HG02852 (cell line): Measurements from ENCODE around the gene MYBBP1A.

ENCODE experiments used
- ATAC-seq: cut with Tn5 transposase; IDR thresholded peaks from one replicate; pipeline ENCODE4 v1.9.1; 2021; ENCODE audit warnings: mild to moderate bottlenecking, moderate library complexity; ENCODE audit not compliant: unreplicated experiment

Gene MYBBP1A

DNA sequence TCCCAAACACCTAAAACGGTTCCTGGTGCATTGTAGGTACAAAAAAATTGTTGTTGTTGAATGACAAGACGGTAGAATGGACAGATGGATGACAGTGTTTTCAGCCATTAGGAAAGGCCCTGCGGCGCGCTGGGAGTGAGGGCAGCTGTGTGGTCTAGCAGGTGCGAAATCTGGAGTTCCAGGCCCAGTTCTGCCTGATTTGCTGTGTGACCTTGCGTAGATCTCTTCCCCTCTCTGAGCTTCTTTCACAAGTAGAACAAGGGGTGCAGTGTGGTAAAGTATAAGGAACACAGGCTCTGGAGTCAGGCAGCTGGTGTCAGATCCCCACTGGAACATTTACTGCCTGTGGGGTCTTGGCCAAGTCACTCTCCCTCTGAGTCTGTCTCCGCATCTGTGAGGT, 31.2 kb downstream of the MYBBP1A start:
- no peak for ATAC-seq

DNA sequence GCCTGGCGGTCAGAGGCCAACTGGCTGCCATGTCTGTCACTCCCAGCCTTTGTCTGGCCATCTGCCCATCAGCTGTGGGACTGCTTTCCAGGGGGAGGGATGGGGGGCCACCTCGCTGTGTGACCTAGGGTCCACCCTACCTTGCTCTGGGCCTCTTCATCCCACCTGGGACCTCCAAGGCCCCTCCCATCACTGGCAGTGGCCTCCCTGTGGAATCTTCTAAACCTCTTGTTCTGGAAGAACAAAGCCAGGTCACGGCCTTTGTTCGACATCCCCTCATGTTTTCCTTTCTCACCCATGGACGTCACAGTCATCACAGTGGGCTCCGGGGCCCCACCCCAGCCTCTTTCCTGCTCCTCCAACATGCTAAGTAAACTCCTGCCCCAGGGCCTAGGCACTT, 32.5 kb downstream of the MYBBP1A start:
- no peak for ATAC-seq

DNA sequence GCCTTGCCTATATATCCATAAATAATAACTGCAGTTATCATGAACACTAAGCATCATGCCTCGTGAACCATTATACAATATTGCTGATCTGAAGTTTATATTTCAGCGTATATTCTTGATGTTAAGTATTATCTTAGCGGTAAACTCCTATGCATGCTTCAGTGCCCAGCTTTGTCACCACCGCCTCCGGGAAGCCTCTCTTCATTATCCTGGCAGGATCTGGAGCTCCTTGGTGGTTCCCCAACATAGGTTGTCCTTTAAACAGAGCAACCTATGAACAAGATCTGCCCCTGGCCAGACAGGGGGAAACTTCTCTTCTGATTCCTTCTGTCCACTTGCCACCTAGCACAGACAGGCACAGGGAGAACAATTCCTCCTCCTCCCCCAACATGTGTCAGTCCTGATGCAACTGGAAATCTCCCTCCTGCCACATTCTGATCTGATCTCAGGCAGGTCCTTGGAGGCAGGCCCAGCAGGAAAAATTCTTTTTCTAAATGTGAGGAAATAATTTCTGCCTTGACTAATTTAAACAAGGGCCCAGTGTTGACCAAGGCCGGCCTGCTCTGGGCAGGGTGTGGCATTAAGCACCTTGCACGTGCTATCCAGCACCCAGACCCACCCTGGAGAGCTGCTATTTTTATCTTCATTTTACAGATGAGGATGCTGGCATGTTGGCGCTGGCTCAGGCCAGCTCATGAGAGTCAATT, 34.1 kb downstream of the MYBBP1A start:
- no peak for ATAC-seq

DNA sequence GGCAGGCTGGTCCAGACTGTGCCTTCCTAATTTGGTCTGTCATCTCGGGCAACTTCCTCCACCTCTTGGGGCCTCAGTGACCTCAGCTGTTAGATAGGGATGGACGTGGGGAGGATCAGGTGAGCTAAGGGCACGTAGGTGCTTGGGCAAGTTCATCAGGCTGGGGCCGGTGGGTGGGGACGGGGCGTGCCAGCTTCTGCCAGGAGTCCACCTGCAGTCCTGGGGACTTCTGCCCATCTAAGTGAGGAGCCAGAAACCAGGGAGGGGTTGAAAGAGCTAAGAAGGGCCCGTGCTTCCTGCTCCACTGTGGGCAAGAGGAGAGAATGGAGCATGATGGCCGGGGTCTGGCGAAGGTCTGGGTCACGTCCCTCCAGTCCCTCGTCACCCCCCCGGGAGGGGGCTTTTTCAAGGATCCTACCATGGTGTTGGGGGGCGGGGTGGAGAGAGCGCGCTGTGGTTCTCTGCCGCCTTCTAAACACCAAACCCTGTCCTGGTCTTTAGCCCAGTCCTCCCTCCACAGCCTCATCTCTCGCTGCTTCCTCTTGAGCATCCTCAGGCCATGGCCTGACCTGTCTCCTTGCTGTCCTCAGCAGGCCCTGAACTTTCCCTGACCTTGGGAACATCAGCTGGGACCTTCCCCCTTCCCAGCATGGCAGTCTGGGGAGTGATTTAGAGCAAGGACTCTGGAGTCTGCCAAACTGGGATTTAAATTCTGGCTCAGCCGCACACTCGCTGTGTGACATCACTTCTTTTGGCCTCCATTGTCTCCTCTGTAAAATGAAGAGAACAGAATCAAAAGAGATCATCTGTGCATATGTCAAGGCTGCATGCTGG, 34.9 kb downstream of the MYBBP1A start:
- ATAC-seq, result no peak

DNA sequence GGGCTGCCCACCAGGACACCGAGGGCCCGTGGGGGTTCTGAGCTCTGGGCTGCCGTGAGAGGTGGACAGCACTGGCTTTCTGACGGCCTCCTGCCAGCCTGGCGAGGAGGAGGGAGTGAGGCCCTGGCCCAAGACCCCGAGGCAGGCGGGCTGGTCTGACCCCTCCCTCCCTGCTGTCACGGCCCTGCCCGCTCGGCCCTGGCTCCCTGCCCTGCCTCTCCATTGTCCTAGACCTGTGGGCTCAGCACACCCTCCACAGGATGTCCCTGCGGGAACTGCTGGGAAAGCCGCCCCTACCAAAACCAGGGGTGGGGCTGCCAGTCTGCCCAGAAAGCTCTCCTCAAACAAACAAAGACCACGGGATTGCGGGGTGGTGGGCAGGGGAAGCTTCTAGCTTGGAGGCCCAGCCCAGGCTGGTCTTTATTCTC, 35.8 kb downstream of the MYBBP1A start:
- no peak for ATAC-seq

DNA sequence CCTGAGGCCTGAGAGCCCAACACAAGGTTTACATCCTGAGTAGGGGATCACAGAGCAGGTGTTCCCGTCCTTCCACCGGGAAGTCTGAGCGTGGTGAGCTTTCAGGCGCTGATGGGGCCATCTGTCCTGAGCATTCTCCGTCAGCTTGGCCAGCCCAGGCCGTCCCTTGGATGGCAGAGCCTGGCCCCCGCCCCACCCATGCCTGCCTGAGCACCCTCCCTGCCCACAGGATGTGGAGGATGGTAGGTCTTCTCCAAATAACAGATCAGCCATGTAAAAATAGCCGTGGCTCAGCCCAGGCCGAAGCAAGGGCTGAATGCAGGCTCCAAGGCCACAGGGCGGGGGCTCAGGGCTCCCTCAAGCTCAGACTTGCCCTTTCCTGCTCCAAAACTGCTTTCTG, 36.3 kb downstream of the MYBBP1A start:
- ATAC-seq, result no peak

DNA sequence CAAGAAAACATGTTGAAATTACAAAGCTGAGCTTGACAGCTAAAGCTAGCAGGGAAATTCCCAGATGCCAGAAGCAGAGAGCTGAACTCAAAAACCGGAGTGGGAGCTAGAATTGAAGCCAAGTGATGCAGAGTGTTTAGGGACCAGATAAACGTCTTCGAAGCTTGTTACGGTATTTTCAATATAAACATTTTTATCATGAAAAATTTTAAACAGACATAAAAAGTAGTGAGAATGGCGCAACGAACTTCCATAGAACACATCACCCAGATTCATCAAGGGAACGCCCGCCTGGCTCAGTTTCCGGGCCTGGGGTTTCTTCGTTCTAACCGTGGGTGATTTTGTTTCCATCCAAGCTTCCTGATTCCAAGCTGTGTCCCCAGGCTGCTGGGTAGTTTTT, 38.4 kb downstream of the MYBBP1A start:
- ATAC-seq, result no peak

DNA sequence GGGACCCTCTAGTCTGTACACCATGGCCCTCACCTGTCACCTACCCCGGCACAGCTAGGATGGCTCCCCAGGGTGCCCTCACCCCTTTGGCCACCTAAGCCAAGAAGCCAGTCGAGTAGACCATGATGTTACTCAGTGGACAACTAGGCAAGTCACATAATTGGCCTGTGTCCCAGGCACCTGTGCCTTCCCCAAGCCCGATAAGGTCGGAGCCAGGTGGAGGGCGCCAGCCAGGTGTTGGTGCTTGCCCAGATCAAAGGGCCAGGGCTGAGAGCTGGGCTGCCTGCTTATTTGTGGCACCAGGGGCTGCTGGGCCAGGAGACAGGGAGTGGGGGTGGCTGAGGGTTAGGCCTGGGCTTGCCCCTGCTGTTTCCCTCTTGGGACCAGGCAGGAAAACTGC, 39.7 kb downstream of the MYBBP1A start:
- ATAC-seq, result no peak

DNA sequence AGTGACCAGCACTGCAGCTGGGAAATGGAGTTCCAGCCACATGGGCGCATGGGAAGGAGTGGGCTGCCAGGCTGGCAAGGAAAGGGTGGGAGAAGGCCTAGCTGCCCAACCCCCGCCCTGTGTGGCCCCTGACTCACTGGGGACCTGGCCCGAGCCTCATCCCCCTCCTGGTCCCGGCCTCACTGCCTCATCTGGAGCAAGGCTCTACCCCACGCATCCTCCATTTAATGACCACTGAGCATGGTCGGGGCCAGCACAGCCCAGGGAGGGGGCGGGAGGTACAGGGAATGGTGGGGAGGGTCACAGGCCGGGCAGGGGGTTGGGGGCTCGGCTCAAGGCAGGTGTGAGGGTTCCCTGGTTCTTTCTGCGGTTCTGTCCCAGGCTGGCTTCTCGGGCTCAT, 40.4 kb downstream of the MYBBP1A start:
- no peak for ATAC-seq

DNA sequence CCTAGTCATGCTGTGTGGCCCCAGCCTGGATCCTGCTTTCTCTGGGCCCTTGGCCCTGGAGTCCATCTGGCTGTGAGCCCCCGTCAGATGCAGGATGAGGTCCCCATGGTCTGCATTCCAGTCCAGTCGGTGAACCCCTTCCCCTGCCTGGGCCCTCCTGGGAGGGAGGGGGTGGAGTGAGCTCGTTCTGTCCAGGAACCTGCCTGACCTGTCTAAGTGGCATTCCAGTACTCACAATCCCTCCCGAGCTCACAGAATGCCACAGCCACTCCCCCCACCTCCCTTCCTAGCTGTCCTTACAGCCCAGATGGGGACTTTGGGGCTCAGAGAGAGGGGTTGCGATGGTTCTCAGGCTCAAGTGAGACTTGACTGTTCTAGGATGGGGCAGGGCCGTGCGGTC, 41.0 kb downstream of the MYBBP1A start:
- no peak for ATAC-seq

DNA sequence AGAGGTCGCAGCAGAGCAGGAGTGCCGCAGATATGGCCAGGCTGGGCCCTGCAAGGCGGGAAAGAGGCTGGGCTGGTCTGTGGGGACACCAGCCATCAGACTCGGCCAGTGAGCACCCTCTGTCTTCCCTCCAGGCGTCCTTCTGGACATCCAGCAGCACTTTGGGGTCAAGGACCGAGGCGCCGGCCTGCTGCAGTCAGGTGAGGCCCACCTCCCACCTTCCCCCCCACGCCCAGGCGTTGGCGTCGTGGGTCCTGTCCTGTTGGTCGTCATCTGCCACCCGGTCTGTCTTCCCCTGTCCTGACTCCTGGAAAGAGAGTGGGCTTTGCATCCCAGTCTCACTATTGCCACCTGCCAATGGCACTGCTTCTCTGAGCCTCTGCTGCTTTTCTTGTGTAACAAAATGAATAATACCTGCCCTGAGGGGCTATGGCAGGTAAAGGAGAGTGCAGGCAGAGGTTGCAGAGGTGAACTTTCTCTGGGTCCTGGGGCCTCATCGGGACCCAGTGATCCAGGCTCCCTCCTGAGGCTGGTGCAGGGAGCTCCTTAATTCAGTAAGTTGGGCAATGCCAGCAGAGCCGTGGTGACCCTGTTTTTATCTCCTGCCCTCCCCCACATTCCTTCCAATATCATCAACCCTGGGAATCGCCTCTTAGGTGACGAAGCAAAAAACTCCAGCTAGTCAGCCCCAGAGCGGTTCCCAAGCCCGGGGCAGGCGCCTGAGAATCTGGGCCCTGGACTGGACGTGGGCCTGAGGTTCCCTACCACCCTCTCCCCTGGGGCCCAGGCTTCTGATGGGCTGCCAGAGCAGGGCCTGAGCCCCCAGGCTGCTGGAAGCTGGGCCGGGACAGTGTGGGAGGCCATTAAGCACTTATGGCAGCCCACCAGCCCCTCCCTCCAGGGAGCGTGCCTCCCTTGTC, 41.8 kb downstream of the MYBBP1A start:
- no peak for ATAC-seq

DNA sequence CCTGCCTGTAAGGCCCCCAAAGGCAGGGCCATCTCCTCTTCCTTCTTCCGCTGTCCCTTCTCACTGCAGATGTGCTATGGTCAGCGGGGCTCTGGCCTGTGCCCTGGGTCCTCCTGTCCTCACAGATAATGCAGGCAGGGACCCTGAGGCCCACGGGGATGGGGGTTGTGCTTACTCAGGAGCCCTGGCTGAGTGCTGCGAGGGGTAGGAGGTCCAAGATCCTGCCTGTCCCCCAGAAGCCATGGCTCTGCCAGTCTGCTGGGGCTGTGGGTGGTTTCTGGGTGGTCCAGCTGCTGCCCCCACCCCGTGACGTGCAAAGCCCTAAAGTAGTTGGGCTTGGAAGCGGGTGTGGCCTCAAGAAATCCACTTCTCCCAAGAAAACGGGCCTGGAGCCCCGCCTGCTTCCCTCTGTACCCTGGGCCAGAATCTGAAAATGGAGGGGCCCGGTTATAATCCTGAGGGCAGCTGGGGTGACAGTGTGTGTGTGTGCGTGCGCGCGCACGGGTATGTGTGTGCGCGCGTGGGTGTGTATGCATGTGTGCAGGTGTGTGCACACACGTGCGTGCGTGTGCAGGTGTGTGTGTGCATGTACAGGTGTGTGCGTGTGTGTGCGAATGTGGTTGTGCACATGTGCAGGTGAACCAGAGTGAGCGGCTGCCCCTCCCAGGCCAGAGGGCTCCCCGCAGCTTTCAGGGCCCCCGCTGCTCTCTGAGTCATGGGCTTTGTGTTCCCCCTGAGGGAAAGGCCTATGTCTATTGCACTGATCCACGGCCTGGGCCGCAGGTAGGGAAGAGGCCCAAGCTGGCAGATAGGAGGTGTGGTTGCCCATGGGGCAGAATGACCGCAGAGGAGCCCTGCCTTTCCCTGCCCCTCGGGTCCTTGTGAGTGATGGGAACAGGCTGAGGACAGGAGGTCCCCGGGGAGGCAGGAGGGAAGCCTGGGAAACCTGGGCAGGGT, 42.8 kb downstream of the MYBBP1A start:
- no peak for ATAC-seq

DNA sequence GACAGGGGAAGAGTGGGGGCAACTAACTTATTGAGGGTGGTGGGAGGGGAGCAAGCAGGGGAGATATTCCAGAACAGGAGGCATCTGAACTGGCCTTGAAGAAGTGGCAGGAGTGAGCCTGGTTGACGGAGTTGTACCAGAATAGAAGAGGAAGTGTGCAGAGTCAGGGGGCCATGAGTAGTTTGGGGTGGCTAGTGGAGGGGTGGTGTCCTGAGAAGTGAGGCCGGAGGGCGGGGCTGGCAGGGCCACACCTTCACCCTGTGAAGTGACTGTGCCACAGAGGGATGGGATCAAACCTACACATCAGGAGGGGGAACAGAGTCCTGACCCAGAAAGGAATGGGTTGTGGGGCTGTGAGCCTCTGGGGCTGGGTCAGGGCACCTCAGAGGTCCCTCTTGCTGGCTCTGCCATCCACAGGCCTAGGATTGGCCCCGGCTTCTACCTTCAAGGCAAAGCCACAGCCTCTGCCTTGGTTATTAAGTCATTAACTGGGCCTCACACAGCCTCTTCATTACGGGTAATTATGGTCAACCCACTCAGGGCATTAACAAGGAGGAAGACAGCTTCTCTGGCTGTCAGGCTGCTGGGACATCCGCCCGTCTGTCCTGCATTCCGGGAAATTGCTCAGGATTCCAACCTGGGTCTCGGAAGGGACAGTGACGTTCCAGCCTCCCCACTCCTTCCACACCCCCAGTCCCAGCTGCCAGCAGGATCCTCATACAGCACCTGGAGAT, 43.8 kb downstream of the MYBBP1A start:
- no peak for ATAC-seq

DNA sequence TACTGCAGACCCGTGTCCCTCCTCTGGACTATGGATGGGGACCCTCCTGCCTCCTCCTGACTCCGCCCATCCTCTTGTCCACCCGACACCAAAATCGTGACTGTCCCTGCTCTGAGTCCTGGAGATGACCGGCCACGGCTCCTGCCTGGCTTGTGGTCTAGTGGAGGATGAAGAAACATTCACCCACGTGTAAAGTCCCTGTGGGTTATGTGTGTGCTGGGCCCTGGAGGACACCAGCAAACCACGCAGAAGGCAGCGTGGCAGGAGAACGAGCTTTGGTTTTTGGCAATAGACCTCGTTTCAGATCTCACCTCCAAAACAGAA, 44.6 kb downstream of the MYBBP1A start:
- ATAC-seq, result no peak

DNA sequence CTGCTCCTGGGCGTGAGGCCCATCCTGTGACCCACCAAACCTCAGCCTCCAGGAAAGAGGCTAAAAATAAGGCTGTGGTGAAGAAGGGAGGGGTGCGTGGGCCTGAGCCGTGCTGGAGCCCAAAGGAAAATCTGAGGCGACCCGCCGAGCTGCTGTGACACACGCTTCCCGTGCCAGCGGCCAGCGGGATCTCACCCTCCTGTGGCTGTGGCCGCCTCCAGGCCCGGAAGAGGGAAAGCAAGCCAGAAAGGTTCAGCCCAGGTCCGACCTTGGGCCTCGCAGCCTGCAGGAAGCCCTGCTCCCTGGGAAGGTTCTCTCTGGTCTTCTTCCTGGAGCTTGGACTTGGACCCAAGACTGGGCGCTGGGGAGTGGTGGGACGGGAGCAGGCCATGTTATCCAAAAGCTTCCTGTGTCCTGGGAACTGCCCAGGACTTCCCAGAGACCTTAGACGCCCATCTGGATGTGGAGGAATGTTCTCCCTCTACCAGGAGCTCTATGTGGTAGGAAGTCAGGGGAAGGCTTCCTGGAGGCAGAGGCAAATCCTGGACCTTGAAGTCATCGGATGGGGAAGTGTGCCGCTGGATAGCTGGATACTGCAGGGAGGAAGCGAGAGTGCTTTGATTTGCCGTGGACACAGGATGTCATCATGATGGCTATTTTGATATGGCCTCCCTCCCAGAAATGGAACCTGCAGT, 45.1 kb downstream of the MYBBP1A start:
- no peak for ATAC-seq

DNA sequence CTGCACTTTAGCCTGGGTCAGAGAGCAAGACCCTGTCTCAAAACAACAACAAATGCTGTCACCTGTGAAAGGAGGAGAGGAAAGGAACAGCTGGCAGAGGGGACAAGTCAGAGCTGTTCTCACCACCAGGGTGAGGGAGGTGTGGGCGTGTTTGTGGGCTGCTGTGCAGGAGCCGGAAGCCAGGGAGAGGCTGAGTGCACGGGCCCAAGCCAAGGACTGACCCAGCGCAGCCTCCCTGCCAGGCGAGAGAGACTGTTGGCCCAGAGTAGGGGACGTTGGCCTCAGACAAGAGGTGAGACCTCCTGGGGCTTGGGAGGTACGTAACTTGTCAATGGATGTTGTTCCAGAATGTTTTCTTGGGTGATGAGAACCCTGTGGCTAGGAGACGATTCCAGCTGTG, 45.8 kb downstream of the MYBBP1A start:
- ATAC-seq, result no peak

DNA sequence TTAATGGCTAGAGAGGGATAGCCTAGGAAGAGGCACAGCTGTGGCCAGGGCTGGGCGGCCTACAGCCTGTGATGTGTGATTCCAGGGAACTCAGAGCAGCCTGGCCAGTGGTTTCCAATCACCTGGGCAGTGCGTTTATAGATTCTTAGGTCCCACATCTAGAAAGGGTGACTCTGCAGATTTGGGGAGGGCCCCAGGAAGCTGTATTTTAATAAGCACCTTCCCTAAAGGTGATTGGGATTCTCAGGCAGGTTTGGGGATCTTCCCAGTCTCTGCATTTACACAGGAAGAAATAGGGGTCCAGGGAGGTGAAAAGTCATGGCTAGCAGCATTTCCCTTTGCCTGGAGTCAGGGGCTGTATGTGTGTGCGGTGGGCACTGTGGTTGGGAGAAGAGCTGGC, 47.0 kb downstream of the MYBBP1A start:
- no peak for ATAC-seq

DNA sequence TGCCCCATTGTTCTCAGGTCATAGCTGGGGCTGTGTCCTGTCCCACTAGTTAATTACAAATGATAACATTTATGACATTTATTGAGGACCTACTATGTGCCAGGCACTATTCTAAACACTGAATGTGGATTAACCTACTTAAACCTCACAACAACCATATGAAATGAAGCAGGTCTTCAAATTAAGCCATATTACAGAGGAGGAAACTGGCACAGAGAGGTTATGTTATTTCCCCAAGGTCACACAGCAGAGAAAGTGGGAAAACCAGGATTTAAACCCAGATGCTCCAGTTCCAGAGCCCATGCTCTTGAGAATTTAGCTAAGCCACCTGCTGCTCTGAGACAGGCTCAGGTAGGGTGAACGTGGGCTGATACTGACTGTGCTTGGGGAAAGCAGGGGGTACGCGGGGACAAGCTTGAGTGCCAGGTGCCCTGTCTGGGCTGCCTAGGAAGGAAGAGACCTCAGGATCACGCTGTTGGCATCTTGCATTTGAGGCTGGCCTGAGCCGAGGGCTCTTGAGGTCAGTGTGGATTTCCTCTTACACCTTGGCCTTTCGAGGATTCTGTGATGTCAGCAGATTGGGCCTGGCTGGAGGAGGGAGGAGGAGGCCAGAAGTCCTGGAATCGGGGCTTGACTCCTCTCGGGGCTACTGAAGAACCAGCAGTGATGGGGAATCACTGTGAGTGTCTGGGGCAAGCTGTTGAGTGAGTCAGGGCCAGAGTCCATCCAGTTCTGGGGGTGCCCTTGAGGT, 47.6 kb downstream of the MYBBP1A start:
- no peak for ATAC-seq
